GM18499 (cell line): ENCODE measurements around the gene TBC1D25.

Experiments
- ATAC-seq: cut with Tn5 transposase; IDR thresholded peaks from one replicate; pipeline ENCODE4 v1.9.1; 2021; ENCODE audit warnings: moderate number of reproducible peaks; ENCODE audit not compliant: insufficient read depth, unreplicated experiment

TBC1D25 gene

GRCh38 chrX:48597353-48598264, 58.1 kb downstream of the TBC1D25 start, which contains the start of gene WDR13:
Gene WDR13, plus strand, starts transcription at chrX:48597492. Its CDS starts 505 bp downstream, at chrX:48597997.
- ATAC-seq: peak; percentile 41

DNA sequence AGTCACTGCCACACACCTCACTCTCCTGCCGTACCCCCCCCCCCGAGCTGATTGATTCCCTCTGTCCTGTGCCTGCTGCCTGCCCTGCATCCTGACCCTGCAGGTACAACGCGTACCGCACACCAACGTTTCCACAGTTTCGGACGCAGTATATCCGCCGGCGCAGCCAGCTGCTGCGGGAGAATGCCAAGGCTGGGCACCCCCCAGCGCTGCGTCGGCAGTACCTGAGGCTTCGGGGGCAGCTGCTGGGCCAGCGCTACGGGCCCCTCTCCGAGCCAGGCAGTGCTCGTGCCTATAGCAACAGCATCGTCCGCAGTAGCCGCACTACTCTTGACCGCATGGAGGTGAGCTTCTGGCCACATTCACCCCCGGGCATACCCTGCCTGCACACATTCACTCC, 59.1 kb downstream of the TBC1D25 start:
- ATAC-seq: no peak

DNA sequence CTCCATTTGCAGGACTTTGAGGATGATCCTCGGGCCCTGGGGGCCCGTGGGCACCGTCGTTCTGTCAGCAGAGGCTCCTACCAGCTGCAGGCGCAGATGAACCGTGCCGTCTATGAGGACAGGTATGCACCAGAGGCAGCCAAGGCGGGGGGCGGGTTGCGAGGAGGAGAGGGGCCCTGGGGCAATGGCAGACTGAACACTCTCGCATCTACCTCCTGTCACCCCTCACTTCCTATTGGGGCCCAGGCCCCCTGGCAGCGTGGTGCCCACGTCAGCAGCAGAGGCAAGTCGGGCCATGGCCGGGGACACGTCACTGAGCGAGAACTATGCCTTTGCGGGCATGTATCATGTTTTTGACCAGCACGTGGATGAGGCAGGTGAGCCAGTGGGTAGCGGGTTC, 59.8 kb downstream of the TBC1D25 start:
- ATAC-seq: no peak

GRCh38 chrX:48600226-48600625, 60.7 kb downstream of the TBC1D25 start:
- ATAC-seq: no peak

GRCh38 chrX:48601741-48602394, 62.4 kb downstream of the TBC1D25 start:
- no peak for ATAC-seq

DNA sequence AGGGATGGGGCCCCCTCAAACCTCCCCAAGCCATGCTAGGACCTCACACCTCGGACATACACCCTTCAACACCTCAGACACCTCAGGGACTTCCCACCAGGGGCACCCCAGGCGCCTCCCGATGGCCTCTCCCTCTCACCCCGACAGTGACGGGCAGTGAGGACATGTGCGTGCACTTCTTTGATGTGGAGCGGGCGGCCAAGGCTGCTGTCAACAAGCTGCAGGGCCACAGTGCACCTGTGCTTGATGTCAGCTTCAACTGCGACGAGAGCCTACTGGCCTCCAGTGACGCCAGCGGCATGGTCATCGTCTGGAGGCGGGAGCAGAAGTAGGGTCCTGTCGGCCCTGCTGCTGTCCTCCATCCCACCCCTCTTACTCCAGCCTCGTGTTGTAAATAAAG, 65.2 kb downstream of the TBC1D25 start:
- ATAC-seq: no peak

- ATAC-seq: no peak
These were observed 66.6 kb downstream of the TBC1D25 start for GRCh38 chrX:48606091-48606490.

- ATAC-seq: no peak
These were observed 72.2 kb downstream of the TBC1D25 start for GRCh38 chrX:48611703-48612102.
